ENCODE data around the gene CLDN9.

- TF ChIP-seq CTCF (IDR thresholded peaks at IDR 0.05 in 8 of 11, conservative IDR thresholded peaks at IDR 0.05 in 3 of 11) (no peak), POLR2A (IDR thresholded peaks at IDR 0.05) (no peak)
Measured at GRCh38 chr16:2999929-3000328, 12.8 kb upstream of the CLDN9 start.

Measured in spleen (tissue), 7 donors.